K562 (cell line): ENCODE data around the gene DTNA.

ENCODE experiments used
- ARID3A ChIP-seq: IDR thresholded peaks from 2 replicates; pipeline ENCODE4 v1.6.1; 2012; ENCODE audit warnings: low read depth, low read length, improper control_type of control experiment, borderline replicate concordance
- BHLHE40 ChIP-seq: IDR thresholded peaks from 2 replicates; pipeline ENCODE4 v1.6.1; 2011; ENCODE audit warnings: low read length, improper control_type of control experiment
- CBX2 ChIP-seq: fragments of 200-600 bp; sonication (generic); IDR thresholded peaks from one replicate; pipeline ENCODE4 v1.6.1; 2012; ENCODE audit warnings: mild to moderate bottlenecking, low read length, inconsistent platforms; ENCODE audit not compliant: insufficient read depth, poor library complexity, severe bottlenecking
- PATZ1 ChIP-seq: fragments of 250-450 bp; sonication (Bioruptor Pico); IDR thresholded peaks from 2 replicates; pipeline ENCODE4 v1.5.0; 2020; ENCODE audit warnings: mild to moderate bottlenecking, borderline replicate concordance
- PTTG1 ChIP-seq: fragments of 450-650 bp; IDR thresholded peaks from 2 replicates; pipeline ENCODE4 v1.6.1; 2016; ENCODE audit warnings: low read depth, mild to moderate bottlenecking, missing genetic modification characterization, missing compliant biosample characterization
- SIN3B ChIP-seq: fragments of 450-650 bp; IDR thresholded peaks from 2 replicates; pipeline ENCODE4 v1.6.1; 2017; ENCODE audit warnings: low read depth, mild to moderate bottlenecking, moderate library complexity
- TAF1 ChIP-seq: IDR thresholded peaks from 2 replicates; pipeline ENCODE4 v1.6.1; 2011; ENCODE audit warnings: mild to moderate bottlenecking, low read length, moderate library complexity; ENCODE audit not compliant: insufficient read depth, control insufficient read depth, severe bottlenecking; ENCODE audit errors: extremely low read depth
- ZBTB1 ChIP-seq: sonication (generic); formaldehyde crosslinking; IDR thresholded peaks from 2 replicates; pipeline ENCODE4 v1.8.1; 2023; ENCODE audit warnings: missing genetic modification reagents, low read depth, mild to moderate bottlenecking, borderline replicate concordance
- ZBTB8A ChIP-seq: fragments of 450-650 bp; IDR thresholded peaks from 2 replicates; pipeline ENCODE4 v1.6.1; 2018; ENCODE audit warnings: mild to moderate bottlenecking, moderate library complexity; ENCODE audit not compliant: partially characterized antibody
- ZNF232 ChIP-seq: sonication (generic); formaldehyde crosslinking; IDR thresholded peaks from 2 replicates; pipeline ENCODE4 v1.8.0; 2022; ENCODE audit warnings: mild to moderate bottlenecking, missing genetic modification reagents
- ZNF766 ChIP-seq: fragments of 200-800 bp; sonication (Bioruptor generic); conservative IDR thresholded peaks from 2 replicates; pipeline ENCODE4 v1.6.1; 2016; ENCODE audit warnings: missing genetic modification characterization, missing compliant biosample characterization

GRCh38 chr18:34803877-34804400, 93.8 kb downstream of the DTNA start:
- TF ChIP-seq TAF1 (no peak), PTTG1 (no peak), PATZ1 (CRISPR knock-in tag) (no peak), ZBTB8A (no peak), SIN3B (no peak), ARID3A (no peak), ZBTB1 (no peak), ZNF766 (no peak), CBX2 (no peak), ZNF232 (no peak), BHLHE40 (no peak)
